ENCODE data around the gene MIGA2. TPM values are rescaled to one million over a fixed set of nuclear protein-coding genes. Genes with fewer than 3 reads are reported as not detected.

The MIGA2 gene
- total and polyA plus RNA-seq, 9 of the 15 experiments (the other 6 are each of a cell fraction or from before 2014, with no cell fraction given), result 0.15 to 54.1 (median 18.0) TPM

DNA sequence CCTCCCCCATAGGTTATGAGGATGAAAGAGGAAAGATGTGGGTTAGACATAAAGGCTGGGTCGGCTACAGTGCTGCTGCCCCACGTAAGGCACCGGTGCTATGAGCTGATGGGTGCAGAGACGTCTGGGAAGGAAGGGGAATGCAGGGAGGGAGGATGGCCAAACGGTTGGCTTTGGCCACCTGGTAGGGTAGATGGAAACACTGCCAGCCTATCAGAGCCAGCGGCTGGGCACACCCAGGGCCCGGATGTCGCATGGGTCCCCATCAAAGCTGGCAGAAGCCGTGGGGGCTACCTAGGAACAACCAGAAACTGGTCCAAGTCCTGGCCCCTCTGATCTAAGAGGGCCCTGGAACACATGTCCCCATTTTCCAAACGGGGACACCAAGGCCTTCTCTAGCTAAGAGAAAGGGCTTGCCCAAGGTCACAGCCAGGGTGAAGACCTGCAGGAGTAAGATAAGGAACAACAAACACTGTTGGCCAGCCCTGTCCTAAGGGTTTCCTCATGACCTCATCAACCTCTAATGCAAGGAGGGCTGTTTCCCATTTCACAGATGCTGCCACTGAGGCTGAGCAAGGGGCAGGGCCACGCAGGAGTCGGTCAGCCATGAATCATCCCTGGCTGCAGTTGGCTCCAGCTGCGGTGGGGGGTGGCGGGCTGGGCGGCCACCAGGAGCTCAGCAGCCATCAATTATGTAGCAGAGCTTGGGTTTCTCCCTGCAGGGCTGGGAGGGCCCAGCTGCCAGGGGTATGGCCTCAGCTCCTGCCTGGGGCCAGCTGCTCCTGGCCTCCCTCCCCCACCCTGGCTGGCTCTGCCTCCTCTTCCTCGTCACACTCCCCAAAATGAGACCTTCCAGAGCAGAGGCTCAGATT lies 13.2 kb upstream of the MIGA2 start (continued):
- TF ChIP-seq, protein P1, sequence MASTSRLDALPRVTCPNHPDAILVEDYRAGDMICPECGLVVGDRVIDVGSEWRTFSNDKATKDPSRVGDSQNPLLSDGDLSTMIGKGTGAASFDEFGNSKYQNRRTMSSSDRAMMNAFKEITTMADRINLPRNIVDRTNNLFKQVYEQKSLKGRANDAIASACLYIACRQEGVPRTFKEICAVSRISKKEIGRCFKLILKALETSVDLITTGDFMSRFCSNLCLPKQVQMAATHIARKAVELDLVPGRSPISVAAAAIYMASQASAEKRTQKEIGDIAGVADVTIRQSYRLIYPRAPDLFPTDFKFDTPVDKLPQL (IDR thresholded peaks at IDR 0.05; ENCODE audit: extremely low read depth, insufficient read length), result no peak
- TF ChIP-seq ZNF668 (CRISPR knock-in tag; IDR thresholded peaks at IDR 0.05), result no peak
- TF ChIP-seq NCOA4 (IDR thresholded peaks at IDR 0.05; ENCODE audit: partially characterized antibody), result peak; percentile 83
- no peak for TF ChIP-seq POLR3A (IDR thresholded peaks at IDR 0.05; ENCODE audit: borderline replicate concordance, extremely low read depth, insufficient read depth, insufficient read length)
- no peak for TF ChIP-seq SNRNP70 (optimal IDR thresholded peaks at IDR 0.05; ENCODE audit: low read depth, low read length)
- no peak for TF ChIP-seq TAF9B (IDR thresholded peaks at IDR 0.05; ENCODE audit: partially characterized antibody)
- TF ChIP-seq ZBTB1 (CRISPR knock-in tag; IDR thresholded peaks at IDR 0.05; ENCODE audit: borderline replicate concordance, low read depth), result no peak
- TF ChIP-seq TRIM28 (IDR thresholded peaks at IDR 0.05), result no peak; the same call in 1 of the 2 replicates
- TF ChIP-seq, protein P2, sequence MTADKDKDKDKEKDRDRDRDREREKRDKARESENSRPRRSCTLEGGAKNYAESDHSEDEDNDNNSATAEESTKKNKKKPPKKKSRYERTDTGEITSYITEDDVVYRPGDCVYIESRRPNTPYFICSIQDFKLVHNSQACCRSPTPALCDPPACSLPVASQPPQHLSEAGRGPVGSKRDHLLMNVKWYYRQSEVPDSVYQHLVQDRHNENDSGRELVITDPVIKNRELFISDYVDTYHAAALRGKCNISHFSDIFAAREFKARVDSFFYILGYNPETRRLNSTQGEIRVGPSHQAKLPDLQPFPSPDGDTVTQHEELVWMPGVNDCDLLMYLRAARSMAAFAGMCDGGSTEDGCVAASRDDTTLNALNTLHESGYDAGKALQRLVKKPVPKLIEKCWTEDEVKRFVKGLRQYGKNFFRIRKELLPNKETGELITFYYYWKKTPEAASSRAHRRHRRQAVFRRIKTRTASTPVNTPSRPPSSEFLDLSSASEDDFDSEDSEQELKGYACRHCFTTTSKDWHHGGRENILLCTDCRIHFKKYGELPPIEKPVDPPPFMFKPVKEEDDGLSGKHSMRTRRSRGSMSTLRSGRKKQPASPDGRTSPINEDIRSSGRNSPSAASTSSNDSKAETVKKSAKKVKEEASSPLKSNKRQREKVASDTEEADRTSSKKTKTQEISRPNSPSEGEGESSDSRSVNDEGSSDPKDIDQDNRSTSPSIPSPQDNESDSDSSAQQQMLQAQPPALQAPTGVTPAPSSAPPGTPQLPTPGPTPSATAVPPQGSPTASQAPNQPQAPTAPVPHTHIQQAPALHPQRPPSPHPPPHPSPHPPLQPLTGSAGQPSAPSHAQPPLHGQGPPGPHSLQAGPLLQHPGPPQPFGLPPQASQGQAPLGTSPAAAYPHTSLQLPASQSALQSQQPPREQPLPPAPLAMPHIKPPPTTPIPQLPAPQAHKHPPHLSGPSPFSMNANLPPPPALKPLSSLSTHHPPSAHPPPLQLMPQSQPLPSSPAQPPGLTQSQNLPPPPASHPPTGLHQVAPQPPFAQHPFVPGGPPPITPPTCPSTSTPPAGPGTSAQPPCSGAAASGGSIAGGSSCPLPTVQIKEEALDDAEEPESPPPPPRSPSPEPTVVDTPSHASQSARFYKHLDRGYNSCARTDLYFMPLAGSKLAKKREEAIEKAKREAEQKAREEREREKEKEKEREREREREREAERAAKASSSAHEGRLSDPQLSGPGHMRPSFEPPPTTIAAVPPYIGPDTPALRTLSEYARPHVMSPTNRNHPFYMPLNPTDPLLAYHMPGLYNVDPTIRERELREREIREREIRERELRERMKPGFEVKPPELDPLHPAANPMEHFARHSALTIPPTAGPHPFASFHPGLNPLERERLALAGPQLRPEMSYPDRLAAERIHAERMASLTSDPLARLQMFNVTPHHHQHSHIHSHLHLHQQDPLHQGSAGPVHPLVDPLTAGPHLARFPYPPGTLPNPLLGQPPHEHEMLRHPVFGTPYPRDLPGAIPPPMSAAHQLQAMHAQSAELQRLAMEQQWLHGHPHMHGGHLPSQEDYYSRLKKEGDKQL (CRISPR knock-in tag; IDR thresholded peaks at IDR 0.05; ENCODE audit: borderline replicate concordance), result no peak
- TF ChIP-seq ETV6 (IDR thresholded peaks at IDR 0.05; ENCODE audit: borderline replicate concordance in 1 of 2, low read depth in 2 of 2, low read length in 1 of 2), result no peak
- TF ChIP-seq ETV6 (CRISPR knock-in tag; IDR thresholded peaks at IDR 0.05; ENCODE audit: borderline replicate concordance), result no peak
- peak; percentile 85 for TF ChIP-seq SP1 (CRISPR knock-in tag; IDR thresholded peaks at IDR 0.05)
- no peak for TF ChIP-seq EGR1 (conservative IDR thresholded peaks at IDR 0.05)
- TF ChIP-seq, protein P3, sequence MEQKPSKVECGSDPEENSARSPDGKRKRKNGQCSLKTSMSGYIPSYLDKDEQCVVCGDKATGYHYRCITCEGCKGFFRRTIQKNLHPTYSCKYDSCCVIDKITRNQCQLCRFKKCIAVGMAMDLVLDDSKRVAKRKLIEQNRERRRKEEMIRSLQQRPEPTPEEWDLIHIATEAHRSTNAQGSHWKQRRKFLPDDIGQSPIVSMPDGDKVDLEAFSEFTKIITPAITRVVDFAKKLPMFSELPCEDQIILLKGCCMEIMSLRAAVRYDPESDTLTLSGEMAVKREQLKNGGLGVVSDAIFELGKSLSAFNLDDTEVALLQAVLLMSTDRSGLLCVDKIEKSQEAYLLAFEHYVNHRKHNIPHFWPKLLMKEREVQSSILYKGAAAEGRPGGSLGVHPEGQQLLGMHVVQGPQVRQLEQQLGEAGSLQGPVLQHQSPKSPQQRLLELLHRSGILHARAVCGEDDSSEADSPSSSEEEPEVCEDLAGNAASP (IDR thresholded peaks at IDR 0.05), result no peak
- TF ChIP-seq CTBP1 (IDR thresholded peaks at IDR 0.05; ENCODE audit: borderline replicate concordance), result peak; percentile 81
- TF ChIP-seq ZNF253 (CRISPR knock-in tag; conservative IDR thresholded peaks at IDR 0.05), result no peak
- TF ChIP-seq TAL1 (IDR thresholded peaks at IDR 0.05), result peak; percentile 84
- TF ChIP-seq, protein P4, sequence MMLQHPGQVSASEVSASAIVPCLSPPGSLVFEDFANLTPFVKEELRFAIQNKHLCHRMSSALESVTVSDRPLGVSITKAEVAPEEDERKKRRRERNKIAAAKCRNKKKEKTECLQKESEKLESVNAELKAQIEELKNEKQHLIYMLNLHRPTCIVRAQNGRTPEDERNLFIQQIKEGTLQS (IDR thresholded peaks at IDR 0.05), result peak; percentile 94
- TF ChIP-seq, protein P4 (CRISPR knock-in tag; conservative IDR thresholded peaks at IDR 0.05), result peak; percentile 91
- no peak for TF ChIP-seq WHSC1 (IDR thresholded peaks at IDR 0.05; ENCODE audit: low read length)
- TF ChIP-seq KDM1A (IDR thresholded peaks at IDR 0.05), result peak; percentile 96 to 98
